HFFc6 (cell line): ENCODE data around the gene NCOA5. TPM values are rescaled to one million over a fixed set of nuclear protein-coding genes. Genes with fewer than 3 reads are reported as not detected.

Experiments used
- DNase-seq: peaks from one replicate; pipeline ENCODE4 v3.0.0-alpha.2; 2018
- H3K27ac Mint-ChIP-seq: 2 replicates; pipeline ENCODE4 v1.8.0; 2020; ENCODE audit warnings: mild to moderate bottlenecking, mixed read lengths
- H3K27me3 Mint-ChIP-seq: 2 replicates; pipeline ENCODE4 v1.8.0; 2021; ENCODE audit warnings: mild to moderate bottlenecking, moderate library complexity, mixed read lengths; ENCODE audit not compliant: insufficient read depth
- H3K36me3 Mint-ChIP-seq: 2 replicates; pipeline ENCODE4 v1.8.0; 2021; ENCODE audit warnings: low read depth, mixed read lengths
- H3K4me1 Mint-ChIP-seq: 2 replicates; pipeline ENCODE4 v1.8.0; 2020; ENCODE audit warnings: low read depth, mixed read lengths
- H3K4me3 Mint-ChIP-seq: 2 replicates; pipeline ENCODE4 v1.8.0; 2020; ENCODE audit warnings: mild to moderate bottlenecking, moderate library complexity, mixed read lengths
- H3K9me3 Mint-ChIP-seq: 2 replicates; pipeline ENCODE4 v1.8.0; 2020; ENCODE audit warnings: mild to moderate bottlenecking, mixed read lengths
- total RNA-seq, 6 experiments: library from RNA; stranded (reverse); fragmentation: NEBNext Ultra II Directional; extraction: Animal tissue kit (Norgen Biotek cat#: 25700); gene quantifications; 2 replicates in 1 of 6; 3 replicates in 5 of 6; pipeline ENCODE4 v1.2.3, GENCODE V29; 2021
- TF ChIP-seq, protein P1 (sequence below): fragments of 200-600 bp; sonication (generic); IDR thresholded peaks from 2 replicates; pipeline ENCODE4 v1.5.0; 2021; ENCODE audit warnings: antibody characterized with exemption, mild to moderate bottlenecking

The NCOA5 gene
- total RNA-seq, 6 experiments from 2014 or later, result 15.3 to 25.1 (median 23.2) TPM

DNA sequence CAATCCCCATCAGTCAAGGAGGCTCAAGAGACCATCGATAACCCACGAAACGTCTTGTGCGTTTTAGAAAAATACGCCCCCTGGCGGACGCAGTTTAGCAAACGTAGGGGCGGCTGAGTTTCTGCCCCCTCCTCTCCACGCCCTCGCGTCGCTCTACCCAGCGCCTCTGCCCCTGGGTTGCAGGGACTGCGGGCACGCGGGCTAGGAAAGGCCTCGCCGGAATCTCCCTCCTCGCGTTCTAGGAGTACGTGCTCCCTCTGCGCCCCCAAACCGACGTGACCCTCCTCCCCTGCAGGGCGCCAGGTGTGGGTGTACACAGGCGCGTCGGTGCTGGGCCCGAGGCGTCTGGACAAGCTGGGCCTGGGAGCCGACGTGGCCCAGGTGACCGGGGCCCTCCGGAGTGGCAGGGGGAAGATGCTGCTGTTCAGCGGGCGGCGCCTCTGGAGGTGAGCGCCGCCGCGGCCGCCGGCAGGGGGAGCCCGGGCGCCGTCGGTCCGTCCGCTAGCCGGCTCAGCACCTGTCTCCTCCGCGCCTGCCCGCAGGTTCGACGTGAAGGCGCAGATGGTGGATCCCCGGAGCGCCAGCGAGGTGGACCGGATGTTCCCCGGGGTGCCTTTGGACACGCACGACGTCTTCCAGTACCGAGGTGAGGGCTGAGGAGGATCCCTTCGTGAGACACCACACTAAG lies 75.8 kb downstream of the NCOA5 start:
- peaks cover 56% of the 10 kb centered on the region for H3K27me3 Mint-ChIP-seq

GRCh38 chr20:46013322-46013828 lies 76.4 kb downstream of the NCOA5 start:
- H3K27me3 Mint-ChIP-seq, result peaks cover 59% of the 10 kb centered on the region
- no peak overlapping the region for H3K4me3 Mint-ChIP-seq
- H3K36me3 Mint-ChIP-seq, result peaks cover 6% of the 10 kb centered on the region; the same call in 1 of the 2 replicates
- peaks cover 11% of the 10 kb centered on the region; the same call in 1 of the 2 replicates for H3K4me1 Mint-ChIP-seq
- TF ChIP-seq, protein P1, sequence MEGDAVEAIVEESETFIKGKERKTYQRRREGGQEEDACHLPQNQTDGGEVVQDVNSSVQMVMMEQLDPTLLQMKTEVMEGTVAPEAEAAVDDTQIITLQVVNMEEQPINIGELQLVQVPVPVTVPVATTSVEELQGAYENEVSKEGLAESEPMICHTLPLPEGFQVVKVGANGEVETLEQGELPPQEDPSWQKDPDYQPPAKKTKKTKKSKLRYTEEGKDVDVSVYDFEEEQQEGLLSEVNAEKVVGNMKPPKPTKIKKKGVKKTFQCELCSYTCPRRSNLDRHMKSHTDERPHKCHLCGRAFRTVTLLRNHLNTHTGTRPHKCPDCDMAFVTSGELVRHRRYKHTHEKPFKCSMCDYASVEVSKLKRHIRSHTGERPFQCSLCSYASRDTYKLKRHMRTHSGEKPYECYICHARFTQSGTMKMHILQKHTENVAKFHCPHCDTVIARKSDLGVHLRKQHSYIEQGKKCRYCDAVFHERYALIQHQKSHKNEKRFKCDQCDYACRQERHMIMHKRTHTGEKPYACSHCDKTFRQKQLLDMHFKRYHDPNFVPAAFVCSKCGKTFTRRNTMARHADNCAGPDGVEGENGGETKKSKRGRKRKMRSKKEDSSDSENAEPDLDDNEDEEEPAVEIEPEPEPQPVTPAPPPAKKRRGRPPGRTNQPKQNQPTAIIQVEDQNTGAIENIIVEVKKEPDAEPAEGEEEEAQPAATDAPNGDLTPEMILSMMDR, result no peak
- peaks cover 8% of the 10 kb centered on the region; the same call in 1 of the 2 replicates for H3K9me3 Mint-ChIP-seq
- H3K27ac Mint-ChIP-seq, result no peak overlapping the region
- no peak for DNase-seq

More for the DNA sequence above, 75.8 kb downstream of the NCOA5 start:
- H3K9me3 Mint-ChIP-seq, result peaks cover 8% of the 10 kb centered on the region; the same call in 1 of the 2 replicates
- no peak for DNase-seq
- H3K4me3 Mint-ChIP-seq, result no peak overlapping the region
- TF ChIP-seq, protein P1, result peak; percentile 88
- peaks cover 11% of the 10 kb centered on the region; the same call in 1 of the 2 replicates for H3K4me1 Mint-ChIP-seq
- H3K27ac Mint-ChIP-seq, result no peak overlapping the region
- H3K36me3 Mint-ChIP-seq, result peaks cover 6% of the 10 kb centered on the region; the same call in 1 of the 2 replicates

DNA sequence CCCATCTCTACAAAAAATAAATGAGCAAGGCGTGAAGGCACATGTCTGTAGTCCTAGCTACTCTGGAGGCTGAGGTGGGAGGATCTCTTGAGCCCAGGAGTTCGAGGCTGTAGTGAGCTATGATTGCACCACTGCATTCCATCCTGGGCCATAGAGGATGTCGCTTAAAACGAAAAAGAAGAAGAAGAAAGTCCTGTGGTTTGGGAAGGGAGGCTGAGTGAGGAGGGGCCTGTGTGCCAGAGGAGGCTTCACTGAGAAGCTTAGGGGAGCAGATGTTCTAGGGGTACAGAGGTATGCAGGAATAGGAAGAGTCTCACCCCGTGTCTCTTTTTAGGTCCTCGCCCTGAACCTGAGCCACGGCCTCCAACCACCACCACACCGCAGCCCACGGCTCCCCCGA lies 76.8 kb downstream of the NCOA5 start:
- H3K27ac Mint-ChIP-seq, result no peak overlapping the region
- peaks cover 8% of the 10 kb centered on the region; the same call in 1 of the 2 replicates for H3K9me3 Mint-ChIP-seq
- peaks cover 6% of the 10 kb centered on the region; the same call in 1 of the 2 replicates for H3K36me3 Mint-ChIP-seq
- peaks cover 63% of the 10 kb centered on the region for H3K27me3 Mint-ChIP-seq
- peaks cover 11% of the 10 kb centered on the region; the same call in 1 of the 2 replicates for H3K4me1 Mint-ChIP-seq
- no peak for DNase-seq
- TF ChIP-seq, protein P1, result no peak
- H3K4me3 Mint-ChIP-seq, result no peak overlapping the region

DNA sequence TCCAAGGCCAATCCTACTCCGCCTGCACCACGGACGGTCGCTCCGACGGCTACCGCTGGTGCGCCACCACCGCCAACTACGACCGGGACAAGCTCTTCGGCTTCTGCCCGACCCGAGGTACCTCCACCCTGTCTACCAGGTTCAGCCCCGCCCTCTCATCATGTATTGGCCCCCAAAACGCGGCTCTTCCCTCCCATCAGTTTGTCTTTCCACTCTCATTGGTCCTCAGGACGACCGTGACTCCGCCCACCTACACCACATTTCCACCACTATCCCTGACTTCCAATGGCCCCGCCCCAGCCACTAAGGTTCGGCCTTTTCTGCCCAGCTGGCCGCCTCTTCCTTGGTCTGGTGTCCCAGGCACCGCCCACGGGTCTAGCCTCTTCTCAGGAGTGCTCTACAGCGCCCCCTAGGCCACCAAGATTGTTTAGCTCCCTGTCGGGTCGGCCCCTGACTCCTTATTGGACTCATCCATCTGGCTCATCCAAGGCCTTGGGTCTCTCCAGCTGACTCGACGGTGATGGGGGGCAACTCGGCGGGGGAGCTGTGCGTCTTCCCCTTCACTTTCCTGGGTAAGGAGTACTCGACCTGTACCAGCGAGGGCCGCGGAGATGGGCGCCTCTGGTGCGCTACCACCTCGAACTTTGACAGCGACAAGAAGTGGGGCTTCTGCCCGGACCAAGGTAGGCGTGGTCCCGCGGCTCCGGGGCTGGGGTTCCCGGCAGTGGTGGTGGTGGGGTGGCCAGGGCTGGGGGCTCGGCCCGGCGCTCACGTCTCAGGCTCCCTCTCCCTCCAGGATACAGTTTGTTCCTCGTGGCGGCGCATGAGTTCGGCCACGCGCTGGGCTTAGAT lies 77.9 kb downstream of the NCOA5 start:
- H3K36me3 Mint-ChIP-seq, result peaks cover 6% of the 10 kb centered on the region; the same call in 1 of the 2 replicates
- TF ChIP-seq, protein P1, result peak; percentile 66
- no peak overlapping the region for H3K27ac Mint-ChIP-seq
- H3K9me3 Mint-ChIP-seq, result peaks cover 8% of the 10 kb centered on the region; the same call in 1 of the 2 replicates
- peak; percentile 23 for DNase-seq
- H3K27me3 Mint-ChIP-seq, result peaks cover 64% of the 10 kb centered on the region
- peaks cover 11% of the 10 kb centered on the region; the same call in 1 of the 2 replicates for H3K4me1 Mint-ChIP-seq
- 0 out of 2 replicates have a peak overlapping the region, but pooled peaks have one; percentile 24 for H3K4me3 Mint-ChIP-seq

Other genes starting within 250 kb of the NCOA5 start
- 10 to 100 TPM; 24.2 to 31.2 (median 26.4) TPM for gene ACOT8, start 232.6 kb downstream of the NCOA5 start, total RNA-seq
- gene ZSWIM3, start 232.3 kb downstream of the NCOA5 start, total RNA-seq, result 1 to 10 TPM; 2.3 to 4.0 (median 2.7) TPM
- 10 to 100 TPM in 4 of 6 experiments, 1 to 10 TPM in 2; 9.8 to 11.7 (median 10.3) TPM for gene ZSWIM1, start 208.7 kb downstream of the NCOA5 start, total RNA-seq
- gene SPATA25, start 202.3 kb downstream of the NCOA5 start, total RNA-seq, result under 1 TPM; 0.35 to 0.74 (median 0.47) TPM
- gene NEURL2, start 198.8 kb downstream of the NCOA5 start, total RNA-seq, result 1 to 10 TPM; 1.5 to 2.3 (median 1.9) TPM
- gene CTSA, start 198.6 kb downstream of the NCOA5 start, total RNA-seq, result 100 to 1,000 TPM; 133 to 176 (median 155) TPM
- gene PLTP, start 177.8 kb downstream of the NCOA5 start, total RNA-seq, result 10 to 100 TPM in 5 of 6 experiments, 1 to 10 TPM in 1; 8.3 to 13.6 (median 11.1) TPM
- 10 to 100 TPM; 14.8 to 23.1 (median 19.5) TPM for gene PCIF1, start 155.3 kb downstream of the NCOA5 start, total RNA-seq
- 10 to 100 TPM; 13.1 to 14.6 (median 13.5) TPM for gene ZNF335, start 117.8 kb downstream of the NCOA5 start, total RNA-seq
- gene MMP9, start 81.1 kb downstream of the NCOA5 start, total RNA-seq, result not detected
- under 1 TPM in 5 of 6 experiments, not detected in 1; 0.18 to 0.82 (median 0.52) TPM for gene SLC12A5, start 60.7 kb downstream of the NCOA5 start, total RNA-seq
- gene CD40, start 28.4 kb upstream of the NCOA5 start, total RNA-seq, result 1 to 10 TPM in 2 of 6 experiments, under 1 TPM in 4; 0.34 to 3.6 (median 0.62) TPM
- not detected for gene CDH22, start 218.5 kb upstream of the NCOA5 start, total RNA-seq